Neural cell (in vitro differentiated cells): Measurements from ENCODE around the gene ZNF615. TPM values are rescaled to one million over a fixed set of nuclear protein-coding genes. Genes with fewer than 3 reads are reported as not detected.

Experiments
- H2AFZ ChIP-seq: fragments of 200-600, 300-800 bp; sonication (generic), shearing (Covaris generic); 2 replicates; pipeline ENCODE4 v1.6.0; 2014; ENCODE audit warnings: low read depth, mild to moderate bottlenecking, antibody characterized with exemption, low read length, moderate library complexity
- H3F3A ChIP-seq: fragments of 200-600 bp; shearing (Covaris generic); 2 replicates; pipeline ENCODE4 v1.6.1; 2016; ENCODE audit warnings: mild to moderate bottlenecking, moderate library complexity, mixed read lengths, antibody characterized with exemption, low read length; ENCODE audit not compliant: insufficient read depth, poor library complexity, severe bottlenecking
- H3K27ac ChIP-seq: fragments of 200-600, 300-800 bp; sonication (generic), shearing (Covaris generic); 2 replicates; pipeline ENCODE4 v1.5.1; 2014; ENCODE audit warnings: mild to moderate bottlenecking, low read length, moderate library complexity
- H3K27me3 ChIP-seq: fragments of 300-800, 200-600 bp; sonication (generic), shearing (Covaris generic); 2 replicates; pipeline ENCODE4 v1.6.0; 2014; ENCODE audit warnings: mild to moderate bottlenecking, low read depth, low read length, moderate library complexity; ENCODE audit not compliant: insufficient read depth
- H3K36me3 ChIP-seq: fragments of 300-800, 200-600 bp; sonication (generic), shearing (Covaris generic); 2 replicates; pipeline ENCODE4 v1.5.1; 2014; ENCODE audit warnings: mild to moderate bottlenecking, antibody characterized with exemption, low read length, moderate library complexity; ENCODE audit not compliant: insufficient read depth
- H3K4me2 ChIP-seq: fragments of 300-800, 200-600 bp; sonication (generic), shearing (Covaris generic); 2 replicates; pipeline ENCODE4 v1.6.0; 2014; ENCODE audit warnings: mild to moderate bottlenecking, low read length
- H3K4me3 ChIP-seq: fragments of 300-800, 200-600 bp; sonication (generic), shearing (Covaris generic); 2 replicates; pipeline ENCODE4 v1.5.1; 2014; ENCODE audit warnings: mild to moderate bottlenecking, low read length, moderate library complexity
- H3K79me2 ChIP-seq: fragments of 200-600 bp; shearing (Covaris generic); replicated peaks from 2 replicates; pipeline ENCODE4 v1.6.0; 2014; ENCODE audit warnings: mild to moderate bottlenecking, low read length, moderate library complexity; ENCODE audit not compliant: insufficient read depth
- H3K9ac ChIP-seq: fragments of 300-800, 200-600 bp; sonication (generic), shearing (Covaris generic); 2 replicates; pipeline ENCODE4 v1.6.1; 2016; ENCODE audit warnings: mild to moderate bottlenecking, low read length, mixed read lengths
- H3K9me2 ChIP-seq: fragments of 200-600 bp; shearing (Covaris generic); 2 replicates; pipeline ENCODE4 v1.6.1; 2016; ENCODE audit warnings: mild to moderate bottlenecking, low read length, mixed read lengths; ENCODE audit not compliant: insufficient read depth
- H3K9me3 ChIP-seq: fragments of 200-600, 300-800 bp; sonication (generic), shearing (Covaris generic); 2 replicates; pipeline ENCODE4 v1.6.1; 2016; ENCODE audit warnings: mild to moderate bottlenecking, mixed run types, low read length, moderate library complexity, mixed read lengths
- H4K20me1 ChIP-seq: fragments of 200-600 bp; shearing (Covaris generic); 2 replicates; pipeline ENCODE4 v1.6.1; 2016; ENCODE audit warnings: mild to moderate bottlenecking, mixed run types; ENCODE audit not compliant: insufficient read depth
- CTCF ChIP-seq: fragments of 450-650 bp; IDR thresholded peaks from 2 replicates; pipeline ENCODE4 v1.5.1; 2014; ENCODE audit warnings: antibody characterized with exemption, mild to moderate bottlenecking, moderate library complexity; ENCODE audit not compliant: poor library complexity, severe bottlenecking
- EP300 ChIP-seq: fragments of 450-650 bp; conservative IDR thresholded peaks from 2 replicates; pipeline ENCODE4 v1.6.1; 2014; ENCODE audit warnings: antibody characterized with exemption, mild to moderate bottlenecking, moderate library complexity; ENCODE audit not compliant: poor library complexity, severe bottlenecking
- EZH2 ChIP-seq: fragments of 200-600, 300-800 bp; shearing (Covaris generic), sonication (generic); IDR thresholded peaks from 2 replicates; pipeline ENCODE4 v1.6.1; 2014; ENCODE audit warnings: antibody characterized with exemption, low read length, borderline replicate concordance, mild to moderate bottlenecking; ENCODE audit not compliant: insufficient read depth, poor library complexity, severe bottlenecking
- MXI1 ChIP-seq: fragments of 450-650 bp; conservative IDR thresholded peaks from 2 replicates; pipeline ENCODE4 v1.6.1; 2014; ENCODE audit warnings: antibody characterized with exemption, mild to moderate bottlenecking; ENCODE audit not compliant: poor library complexity, severe bottlenecking
- POLR2AphosphoS5 ChIP-seq: IDR thresholded peaks from 2 replicates; pipeline ENCODE4 v1.6.1; 2012
- RAD21 ChIP-seq: fragments of 450-650 bp; conservative IDR thresholded peaks from 2 replicates; pipeline ENCODE4 v1.6.1; 2014; ENCODE audit warnings: antibody characterized with exemption, mild to moderate bottlenecking, moderate library complexity
- REST ChIP-seq: IDR thresholded peaks from 2 replicates; pipeline ENCODE4 v1.6.1; 2012; ENCODE audit warnings: borderline replicate concordance
- SMC3 ChIP-seq: fragments of 450-650 bp; conservative IDR thresholded peaks from 2 replicates; pipeline ENCODE4 v1.6.1; 2014; ENCODE audit warnings: antibody characterized with exemption, mild to moderate bottlenecking, moderate library complexity; ENCODE audit not compliant: poor library complexity
- TAF1 ChIP-seq: IDR thresholded peaks from 2 replicates; pipeline ENCODE4 v1.6.1; 2012; ENCODE audit warnings: low read depth
- polyA plus RNA-seq: library from polyadenylated mRNA; depleted of rRNA; stranded (reverse); fragments of >200 nt; gene quantifications from 2 replicates; pipeline ENCODE4 v1.2.3, GENCODE V29; 2014

ZNF615 gene
- polyA plus RNA-seq, 1 donor from 2014 or later: 16.3 TPM

- H2AFZ ChIP-seq: no peak overlapping the region
Measured at GRCh38 chr19:51971624-51972023, 36.4 kb downstream of the ZNF615 start.

GRCh38 chr19:51970718-51971117 is 37.3 kb downstream of the ZNF615 start:
- H3K27me3 ChIP-seq: no peaks in the 10 kb centered on the region
- H3K4me3 ChIP-seq: no peak overlapping the region
- no peak overlapping the region for H3K9ac ChIP-seq
- H3K4me2 ChIP-seq: no peak overlapping the region
- no peaks in the 10 kb centered on the region for H3F3A ChIP-seq
- H3K36me3 ChIP-seq: peaks cover 41% of the 10 kb centered on the region
- no peaks in the 10 kb centered on the region for H3K79me2 ChIP-seq
- no peak overlapping the region for H2AFZ ChIP-seq
- H3K9me3 ChIP-seq: peaks cover 30% of the 10 kb centered on the region
- no peaks in the 10 kb centered on the region for H3K9me2 ChIP-seq
- no peak overlapping the region for H3K27ac ChIP-seq
- no peaks in the 10 kb centered on the region for H4K20me1 ChIP-seq
- no peak for TF ChIP-seq EZH2
- TF ChIP-seq POLR2AphosphoS5: no peak
- no peak for TF ChIP-seq MXI1
- TF ChIP-seq RAD21: no peak
- TF ChIP-seq CTCF: no peak
- TF ChIP-seq EP300: no peak

More at GRCh38 chr19:51971624-51972023, 36.4 kb downstream of the ZNF615 start:
- peaks cover 30% of the 10 kb centered on the region for H3K9me3 ChIP-seq
- no peak overlapping the region for H3K4me3 ChIP-seq
- H4K20me1 ChIP-seq: no peaks in the 10 kb centered on the region
- H3K79me2 ChIP-seq: no peaks in the 10 kb centered on the region
- H3K36me3 ChIP-seq: peaks cover 37% of the 10 kb centered on the region
- H3K27ac ChIP-seq: no peak overlapping the region
- no peak overlapping the region for H3K9ac ChIP-seq
- no peak overlapping the region for H3K4me2 ChIP-seq
- no peaks in the 10 kb centered on the region for H3F3A ChIP-seq
- TF ChIP-seq RAD21 (no peak), SMC3 (no peak), MXI1 (no peak), TAF1 (no peak), REST (no peak), EZH2 (no peak), EP300 (no peak), CTCF (no peak), POLR2AphosphoS5 (no peak)
- no peaks in the 10 kb centered on the region for H3K9me2 ChIP-seq
- H3K27me3 ChIP-seq: no peaks in the 10 kb centered on the region
